SH-SY5Y (cell line): ENCODE results near the gene KRT76.

ENCODE experiments used
- GATA2 ChIP-seq: IDR thresholded peaks from 2 replicates; pipeline ENCODE4 v1.6.1; 2011; ENCODE audit warnings: mild to moderate bottlenecking, low read depth, low read length
- GATA3 ChIP-seq: IDR thresholded peaks from 2 replicates; pipeline ENCODE4 v1.6.1; 2011; ENCODE audit warnings: low read depth, mild to moderate bottlenecking, low read length, moderate library complexity

Gene KRT76

GRCh38 chr12:52776913-52777395 lies at the start of gene KRT76:
TSS of gene KRT76 (minus strand) at chr12:52777345. CDS start at chr12:52777291, 54 bp downstream.
- TF ChIP-seq GATA3: no peak
- no peak for TF ChIP-seq GATA2

- TF ChIP-seq GATA3 (no peak), GATA2 (no peak)
Observed at GRCh38 chr12:52825961-52826360, 48.8 kb upstream of the KRT76 start.

GRCh38 chr12:52824741-52825410 lies 47.7 kb upstream of the KRT76 start:
- TF ChIP-seq GATA3 (no peak), GATA2 (no peak)

- no peak for TF ChIP-seq GATA3
- no peak for TF ChIP-seq GATA2
Observed at GRCh38 chr12:52823761-52824450, 46.8 kb upstream of the KRT76 start.

- TF ChIP-seq GATA2 (no peak), GATA3 (no peak)
Observed at GRCh38 chr12:52822771-52823510, 45.8 kb upstream of the KRT76 start.

GRCh38 chr12:52821826-52822660 lies 44.9 kb upstream of the KRT76 start:
- no peak for TF ChIP-seq GATA3
- TF ChIP-seq GATA2: no peak

GRCh38 chr12:52821071-52821730 lies 44.1 kb upstream of the KRT76 start:
- TF ChIP-seq GATA2: no peak
- no peak for TF ChIP-seq GATA3

GRCh38 chr12:52820521-52820920 lies 43.4 kb upstream of the KRT76 start:
- TF ChIP-seq GATA3 (no peak), GATA2 (no peak)

- TF ChIP-seq GATA3: no peak
- TF ChIP-seq GATA2: no peak
Observed at GRCh38 chr12:52819731-52820510, 42.8 kb upstream of the KRT76 start.

- TF ChIP-seq GATA2 (no peak), GATA3 (no peak)
Observed at GRCh38 chr12:52818887-52819420, 41.8 kb upstream of the KRT76 start.

- TF ChIP-seq GATA3 (no peak), GATA2 (no peak)
Observed at GRCh38 chr12:52818388-52818787, 41.2 kb upstream of the KRT76 start.

GRCh38 chr12:52817699-52818238 lies 40.6 kb upstream of the KRT76 start:
- TF ChIP-seq GATA3 (no peak), GATA2 (no peak)
